Spinal cord (tissue), 10 donors: Measurements from ENCODE around the gene AP3D1. TPM values are rescaled to one million over a fixed set of nuclear protein-coding genes. Genes with fewer than 3 reads are reported as not detected.

Experiments
- DNase-seq, 6 donors: peaks; one replicate each; pipeline versions ENCODE4 v3.0.0 to v3.0.0-alpha.2; 2013 to 2015; ENCODE audit warnings: low spot score in 6 of 6, low read depth in 4 of 6
- H3K27ac ChIP-seq: one replicate; pipeline ENCODE4 v1.5.1; 2013; ENCODE audit warnings: low read depth, low read length, control low read depth
- H3K27me3 ChIP-seq: one replicate; pipeline ENCODE4 v1.6.1; 2013; ENCODE audit warnings: low read length; ENCODE audit not compliant: control insufficient read depth, insufficient read depth
- H3K36me3 ChIP-seq: one replicate; pipeline ENCODE4 v1.6.1; 2013; ENCODE audit warnings: low read length; ENCODE audit not compliant: control insufficient read depth, insufficient read depth
- H3K4me1 ChIP-seq: one replicate; pipeline ENCODE4 v1.6.1; 2013; ENCODE audit warnings: low read length; ENCODE audit not compliant: control insufficient read depth, insufficient read depth
- H3K4me3 ChIP-seq: one replicate; pipeline ENCODE4 v1.5.1; 2013; ENCODE audit warnings: low read depth, low read length, control low read depth
- H3K9me3 ChIP-seq: one replicate; pipeline ENCODE4 v1.6.1; 2013; ENCODE audit warnings: low read length; ENCODE audit not compliant: control insufficient read depth, insufficient read depth
- WGBS: methylation state at CpG from one replicate; pipeline ENCODE4 v1.1.5; 2013; ENCODE audit warnings: missing lambda C conversion rate; ENCODE audit not compliant: insufficient coverage; 5-methylcytosine and 5-hydroxymethylcytosine counted together
- polyA plus RNA-seq, 2 donors: library from polyadenylated mRNA; unstranded; fragments of 120-200 nt; gene quantifications; one replicate each; pipeline ENCODE4 v1.2.1, GENCODE V29; 2013; ENCODE audit not compliant: insufficient read length in 2 of 2
- total RNA-seq, 2 donors: library from RNA; depleted of rRNA in 1 of 2; stranded (reverse); fragments of 120-200 nt in 1 of 2; fragments of >200 nt in 1 of 2; gene quantifications; one replicate each; pipeline versions ENCODE4 v1.2.3 to v1.2.4, GENCODE V29; 2013 to 2014
- donor health status: healthy.

The AP3D1 gene
- total and polyA plus RNA-seq, 4 donors: 65.1 to 165 (median 113) TPM

GRCh38 chr19:2114218-2114617 lies 37.1 kb downstream of the AP3D1 start:
- Histone ChIP-seq H3K4me1 (no peaks in the 10 kb centered on the region), H3K4me3 (no peak overlapping the region), H3K36me3 (peaks cover 100% of the 10 kb centered on the region), H3K9me3 (no peaks in the 10 kb centered on the region), H3K27me3 (no peaks in the 10 kb centered on the region), H3K27ac (no peak overlapping the region)
- WGBS: 95% methylated on average over 5 of the region's 9 CpGs
- no peak for DNase-seq

- H3K4me1 ChIP-seq: no peaks in the 10 kb centered on the region
- H3K4me3 ChIP-seq: no peak overlapping the region
- no peak overlapping the region for H3K27ac ChIP-seq
- 93% methylated on average over 15 of the region's 24 CpGs for WGBS
- H3K36me3 ChIP-seq: peaks cover 100% of the 10 kb centered on the region
- no peaks in the 10 kb centered on the region for H3K9me3 ChIP-seq
- no peaks in the 10 kb centered on the region for H3K27me3 ChIP-seq
- DNase-seq: no peak
Observed at GRCh38 chr19:2113439-2114211, 37.7 kb downstream of the AP3D1 start.

GRCh38 chr19:2112516-2113320 lies 38.6 kb downstream of the AP3D1 start:
- Histone ChIP-seq H3K4me1 (no peaks in the 10 kb centered on the region), H3K36me3 (peaks cover 99% of the 10 kb centered on the region), H3K27ac (no peak overlapping the region), H3K27me3 (no peaks in the 10 kb centered on the region), H3K4me3 (no peak overlapping the region), H3K9me3 (no peaks in the 10 kb centered on the region)
- 95% methylated on average over 22 of the region's 23 CpGs for WGBS
- no peak for DNase-seq

- no peak overlapping the region for H3K4me3 ChIP-seq
- WGBS: 92% methylated on average over 20 of the region's 20 CpGs
Observed at GRCh38 chr19:2111886-2112285, 39.5 kb downstream of the AP3D1 start.

GRCh38 chr19:2111425-2111824 lies 39.9 kb downstream of the AP3D1 start:
- no peaks in the 10 kb centered on the region for H3K27me3 ChIP-seq
- no peak overlapping the region for H3K4me3 ChIP-seq
- H3K9me3 ChIP-seq: no peaks in the 10 kb centered on the region
- H3K4me1 ChIP-seq: no peaks in the 10 kb centered on the region
- H3K27ac ChIP-seq: no peak overlapping the region
- 92% methylated on average over 21 of the region's 22 CpGs for WGBS
- H3K36me3 ChIP-seq: peaks cover 99% of the 10 kb centered on the region
- no peak for DNase-seq

More at GRCh38 chr19:2111886-2112285, 39.5 kb downstream of the AP3D1 start:
- Histone ChIP-seq H3K27me3 (no peaks in the 10 kb centered on the region), H3K9me3 (no peaks in the 10 kb centered on the region), H3K27ac (no peak overlapping the region), H3K4me1 (no peaks in the 10 kb centered on the region), H3K36me3 (peaks cover 99% of the 10 kb centered on the region)
- DNase-seq: no peak

- no peak overlapping the region for H3K27ac ChIP-seq
- H3K4me1 ChIP-seq: no peaks in the 10 kb centered on the region
- H3K9me3 ChIP-seq: no peaks in the 10 kb centered on the region
- H3K27me3 ChIP-seq: no peaks in the 10 kb centered on the region
- no peak for DNase-seq
- WGBS: 81% methylated on average over 13 of the region's 13 CpGs
- H3K4me3 ChIP-seq: no peak overlapping the region
- peaks cover 99% of the 10 kb centered on the region for H3K36me3 ChIP-seq
Observed at GRCh38 chr19:2110822-2111221, 40.5 kb downstream of the AP3D1 start.

GRCh38 chr19:2109046-2109864 lies 42.1 kb downstream of the AP3D1 start:
- 93% methylated on average over 30 of the region's 31 CpGs for WGBS
- H3K9me3 ChIP-seq: no peaks in the 10 kb centered on the region
- peaks cover 97% of the 10 kb centered on the region for H3K36me3 ChIP-seq
- no peak overlapping the region for H3K4me3 ChIP-seq
- no peak for DNase-seq
- H3K4me1 ChIP-seq: no peaks in the 10 kb centered on the region
- no peaks in the 10 kb centered on the region for H3K27me3 ChIP-seq
- H3K27ac ChIP-seq: no peak overlapping the region

- WGBS: 98% methylated on average over 23 of the region's 23 CpGs
- Histone ChIP-seq H3K9me3 (no peaks in the 10 kb centered on the region), H3K27ac (no peak overlapping the region), H3K4me1 (no peaks in the 10 kb centered on the region), H3K4me3 (no peak overlapping the region), H3K27me3 (no peaks in the 10 kb centered on the region), H3K36me3 (peaks cover 97% of the 10 kb centered on the region)
- no peak for DNase-seq
Observed at GRCh38 chr19:2108251-2109016, 42.9 kb downstream of the AP3D1 start.
